Measurements from ENCODE around the gene SORCS2. TPM values are rescaled to one million over a fixed set of nuclear protein-coding genes. Genes with fewer than 3 reads are reported as not detected.

The SORCS2 gene
- polyA plus RNA-seq, 1 donor from 2014 or later: 1.0 TPM

- Histone ChIP-seq H3K4me2 (ENCODE audit: low read length) (no peak overlapping the region), H3K79me2 (replicated peaks; ENCODE audit: insufficient read depth, low read length) (no peaks in the 10 kb centered on the region), H3K9me2 (ENCODE audit: insufficient read depth, low read length) (no peaks in the 10 kb centered on the region)
These were observed 136.7 kb downstream of the SORCS2 start for GRCh38 chr4:7328913-7329638.

DNA sequence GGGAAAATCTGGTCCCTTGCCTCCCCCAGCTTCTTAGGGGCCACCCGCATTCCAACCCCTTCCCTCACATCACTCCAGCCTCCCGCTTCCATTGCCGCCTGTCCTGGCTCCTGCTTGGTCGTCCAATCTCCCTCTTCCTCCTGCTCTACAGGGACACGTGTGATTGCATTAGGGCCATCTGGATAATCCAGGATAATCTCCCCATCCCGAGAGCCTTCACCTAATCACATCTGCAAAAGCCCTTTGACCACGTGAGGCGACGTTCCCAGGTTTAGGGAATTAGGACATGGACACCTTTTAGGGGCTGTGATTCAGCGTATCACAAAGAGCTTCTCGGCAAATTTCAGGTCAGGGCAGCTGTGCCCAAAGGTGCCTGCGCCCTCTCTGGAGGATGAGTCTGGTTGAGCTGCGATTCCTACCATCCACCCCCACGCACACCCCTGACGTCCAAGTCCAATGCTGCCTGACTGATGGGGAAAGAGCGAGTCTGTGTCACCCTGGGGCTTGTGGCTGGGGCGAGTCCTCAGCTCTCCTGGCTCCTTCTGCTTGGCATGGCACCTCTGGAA is 137.8 kb downstream of the SORCS2 start:
- TF ChIP-seq CTCF (IDR thresholded peaks at IDR 0.05; ENCODE audit: poor library complexity, severe bottlenecking) (no peak), RAD21 (conservative IDR thresholded peaks at IDR 0.05) (no peak), EP300 (conservative IDR thresholded peaks at IDR 0.05; ENCODE audit: poor library complexity, severe bottlenecking) (no peak), SMC3 (conservative IDR thresholded peaks at IDR 0.05; ENCODE audit: poor library complexity) (no peak), POLR2AphosphoS5 (IDR thresholded peaks at IDR 0.05) (no peak), EZH2 (IDR thresholded peaks at IDR 0.05; ENCODE audit: borderline replicate concordance, insufficient read depth, low read length, poor library complexity, severe bottlenecking) (no peak), TAF1 (IDR thresholded peaks at IDR 0.05; ENCODE audit: low read depth) (no peak), MXI1 (conservative IDR thresholded peaks at IDR 0.05; ENCODE audit: poor library complexity, severe bottlenecking) (no peak)
- TF ChIP-seq, protein P1, sequence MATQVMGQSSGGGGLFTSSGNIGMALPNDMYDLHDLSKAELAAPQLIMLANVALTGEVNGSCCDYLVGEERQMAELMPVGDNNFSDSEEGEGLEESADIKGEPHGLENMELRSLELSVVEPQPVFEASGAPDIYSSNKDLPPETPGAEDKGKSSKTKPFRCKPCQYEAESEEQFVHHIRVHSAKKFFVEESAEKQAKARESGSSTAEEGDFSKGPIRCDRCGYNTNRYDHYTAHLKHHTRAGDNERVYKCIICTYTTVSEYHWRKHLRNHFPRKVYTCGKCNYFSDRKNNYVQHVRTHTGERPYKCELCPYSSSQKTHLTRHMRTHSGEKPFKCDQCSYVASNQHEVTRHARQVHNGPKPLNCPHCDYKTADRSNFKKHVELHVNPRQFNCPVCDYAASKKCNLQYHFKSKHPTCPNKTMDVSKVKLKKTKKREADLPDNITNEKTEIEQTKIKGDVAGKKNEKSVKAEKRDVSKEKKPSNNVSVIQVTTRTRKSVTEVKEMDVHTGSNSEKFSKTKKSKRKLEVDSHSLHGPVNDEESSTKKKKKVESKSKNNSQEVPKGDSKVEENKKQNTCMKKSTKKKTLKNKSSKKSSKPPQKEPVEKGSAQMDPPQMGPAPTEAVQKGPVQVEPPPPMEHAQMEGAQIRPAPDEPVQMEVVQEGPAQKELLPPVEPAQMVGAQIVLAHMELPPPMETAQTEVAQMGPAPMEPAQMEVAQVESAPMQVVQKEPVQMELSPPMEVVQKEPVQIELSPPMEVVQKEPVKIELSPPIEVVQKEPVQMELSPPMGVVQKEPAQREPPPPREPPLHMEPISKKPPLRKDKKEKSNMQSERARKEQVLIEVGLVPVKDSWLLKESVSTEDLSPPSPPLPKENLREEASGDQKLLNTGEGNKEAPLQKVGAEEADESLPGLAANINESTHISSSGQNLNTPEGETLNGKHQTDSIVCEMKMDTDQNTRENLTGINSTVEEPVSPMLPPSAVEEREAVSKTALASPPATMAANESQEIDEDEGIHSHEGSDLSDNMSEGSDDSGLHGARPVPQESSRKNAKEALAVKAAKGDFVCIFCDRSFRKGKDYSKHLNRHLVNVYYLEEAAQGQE (IDR thresholded peaks at IDR 0.05; ENCODE audit: borderline replicate concordance): no peak
- Histone ChIP-seq H4K20me1 (ENCODE audit: insufficient read depth) (no peaks in the 10 kb centered on the region), H3K4me3 (ENCODE audit: low read length) (no peak overlapping the region), H3K9ac (ENCODE audit: low read length) (no peak overlapping the region), H3F3A (ENCODE audit: insufficient read depth, low read length, poor library complexity, severe bottlenecking) (no peaks in the 10 kb centered on the region), H3K9me2 (ENCODE audit: insufficient read depth, low read length) (no peaks in the 10 kb centered on the region), H2AFZ (ENCODE audit: low read depth, low read length) (no peak overlapping the region), H3K9me3 (ENCODE audit: low read length) (no peaks in the 10 kb centered on the region), H3K36me3 (ENCODE audit: insufficient read depth, low read length) (no peaks in the 10 kb centered on the region), H3K27ac (ENCODE audit: low read length) (no peak overlapping the region), H3K27me3 (ENCODE audit: insufficient read depth, low read depth, low read length) (no peaks in the 10 kb centered on the region), H3K4me2 (ENCODE audit: low read length) (no peak overlapping the region), H3K79me2 (replicated peaks; ENCODE audit: insufficient read depth, low read length) (no peaks in the 10 kb centered on the region)

More at GRCh38 chr4:7328913-7329638, 136.7 kb downstream of the SORCS2 start:
- no peaks in the 10 kb centered on the region for H3K9me3 ChIP-seq (ENCODE audit: low read length)
- no peak overlapping the region for H3K9ac ChIP-seq (ENCODE audit: low read length)
- H4K20me1 ChIP-seq (ENCODE audit: insufficient read depth): no peaks in the 10 kb centered on the region
- H3K27me3 ChIP-seq (ENCODE audit: insufficient read depth, low read depth, low read length): no peaks in the 10 kb centered on the region
- H3K27ac ChIP-seq (ENCODE audit: low read length): no peak overlapping the region
- TF ChIP-seq POLR2AphosphoS5 (IDR thresholded peaks at IDR 0.05): no peak
- TF ChIP-seq MXI1 (conservative IDR thresholded peaks at IDR 0.05; ENCODE audit: poor library complexity, severe bottlenecking): no peak
- no peak for TF ChIP-seq RAD21 (conservative IDR thresholded peaks at IDR 0.05)
- TF ChIP-seq, protein P1 (IDR thresholded peaks at IDR 0.05; ENCODE audit: borderline replicate concordance): no peak
- no peak for TF ChIP-seq TAF1 (IDR thresholded peaks at IDR 0.05; ENCODE audit: low read depth)
- no peak for TF ChIP-seq EZH2 (IDR thresholded peaks at IDR 0.05; ENCODE audit: borderline replicate concordance, insufficient read depth, low read length, poor library complexity, severe bottlenecking)
- TF ChIP-seq EP300 (conservative IDR thresholded peaks at IDR 0.05; ENCODE audit: poor library complexity, severe bottlenecking): no peak
- no peak for TF ChIP-seq SMC3 (conservative IDR thresholded peaks at IDR 0.05; ENCODE audit: poor library complexity)
- no peak overlapping the region for H2AFZ ChIP-seq (ENCODE audit: low read depth, low read length)
- no peaks in the 10 kb centered on the region for H3K36me3 ChIP-seq (ENCODE audit: insufficient read depth, low read length)
- H3K4me3 ChIP-seq (ENCODE audit: low read length): no peak overlapping the region
- no peaks in the 10 kb centered on the region for H3F3A ChIP-seq (ENCODE audit: insufficient read depth, low read length, poor library complexity, severe bottlenecking)

All from neural cell (in vitro differentiated cells).